NCI-H1092 (cell line): Measurements from ENCODE around the gene XRCC4.

Source experiments
- DNase-seq: peaks from one replicate; lab custom pipeline; 2025; lab: John Stamatoyannopoulos, UW

XRCC4 gene

DNA sequence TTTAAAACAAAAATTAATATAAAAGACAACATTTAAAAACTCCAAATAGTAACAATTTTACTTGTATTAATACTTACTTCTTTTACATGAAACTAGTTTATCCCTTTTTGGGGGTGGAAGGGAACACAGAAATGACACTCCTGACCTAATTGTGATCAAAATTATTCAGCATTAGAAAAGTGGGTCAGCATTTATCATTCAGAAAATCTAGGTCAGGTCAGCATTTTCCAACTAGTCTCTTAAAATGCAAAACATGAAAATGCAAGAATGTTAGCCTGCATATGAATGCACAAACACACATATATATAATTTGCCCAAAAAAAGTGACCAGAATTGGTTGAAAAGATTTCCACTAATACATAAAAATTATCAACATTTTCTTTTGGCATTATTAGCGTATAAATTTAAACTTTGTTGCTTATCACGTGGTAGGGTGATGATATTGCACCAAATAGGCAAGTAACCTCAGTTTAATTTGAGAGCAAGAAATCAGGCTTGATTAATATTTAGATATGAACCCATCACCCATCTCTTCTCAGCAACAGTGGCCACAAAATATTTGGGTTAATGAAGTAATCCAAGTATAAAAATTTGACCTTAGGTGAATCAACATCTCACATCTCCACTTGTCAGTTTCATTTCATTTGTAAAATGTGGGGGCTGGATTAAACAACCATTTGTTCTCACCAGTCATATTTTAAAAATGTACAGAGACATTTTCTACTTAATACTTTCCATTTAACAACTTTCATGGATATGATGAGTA is 5.9 kb upstream of the XRCC4 start:
- DNase-seq = no peak

- DNase-seq = no peak
Measured at GRCh38 chr5:83072966-83073365, 4.4 kb upstream of the XRCC4 start.

DNA sequence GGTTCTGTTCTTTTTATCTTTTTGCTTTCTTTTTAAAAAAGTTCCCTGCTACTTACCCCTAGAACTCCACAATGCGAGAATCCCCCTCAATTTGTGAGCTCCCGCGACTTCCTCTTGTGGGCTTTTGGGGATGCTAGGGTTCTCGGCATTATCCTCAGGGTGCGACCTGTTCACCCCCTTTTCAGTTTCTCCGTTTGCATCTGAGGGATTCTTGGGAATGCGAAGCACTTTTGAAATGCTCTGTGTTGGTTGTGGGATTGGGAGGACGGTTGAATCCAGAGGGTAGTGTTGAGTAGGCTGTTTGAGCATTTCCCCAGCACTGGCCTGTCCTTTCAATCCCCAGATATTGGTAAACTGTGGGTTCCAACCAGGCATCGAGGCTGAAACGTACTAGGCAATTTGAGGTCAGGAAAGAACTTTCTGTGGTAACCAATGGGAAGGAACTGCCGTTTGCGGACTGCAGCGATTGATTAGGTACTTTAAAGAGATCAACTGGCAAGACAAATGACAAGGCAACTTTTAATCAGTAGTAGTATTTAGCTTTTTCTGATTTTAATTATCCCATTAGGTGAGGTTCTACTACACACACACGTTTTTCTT is 415 bp downstream of the XRCC4 start:
- no peak for DNase-seq

DNA sequence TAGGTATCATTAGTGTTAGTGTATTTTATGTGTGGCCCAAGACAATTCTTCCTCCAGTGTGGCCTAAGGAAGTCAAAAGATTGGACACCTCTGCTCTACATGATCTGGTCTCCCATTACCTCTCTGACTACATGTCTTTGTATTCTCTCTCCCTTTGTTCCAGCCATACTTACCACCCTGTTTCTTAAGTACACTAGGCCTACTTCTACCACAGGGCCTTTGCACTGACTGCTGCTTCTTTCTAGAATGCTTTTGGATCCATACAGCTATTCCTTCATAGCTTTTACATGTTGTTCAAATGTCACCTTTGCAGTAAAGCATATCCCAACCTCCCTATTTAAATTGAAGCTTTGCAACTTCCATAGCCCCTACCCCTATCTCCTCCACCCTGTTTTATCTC is 5.4 kb downstream of the XRCC4 start:
- no peak for DNase-seq

DNA sequence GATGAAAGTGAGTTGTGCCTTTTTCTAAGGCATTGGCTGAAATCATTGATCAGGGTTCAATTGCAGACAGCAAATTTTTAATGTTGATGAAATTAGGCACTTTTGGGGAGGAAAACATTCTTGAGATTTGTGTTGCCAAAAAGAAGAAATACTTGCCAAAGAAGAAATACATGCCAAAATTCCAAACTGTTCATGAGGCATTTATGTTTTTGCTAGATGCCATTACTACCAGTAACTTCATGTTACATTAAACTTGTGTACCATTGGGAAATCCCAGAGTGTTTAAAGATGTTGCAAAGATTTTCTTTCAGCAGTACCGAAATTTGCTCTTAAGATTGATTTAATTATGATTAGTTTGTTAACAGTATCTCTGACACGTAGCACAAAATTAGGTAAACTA is 7.0 kb downstream of the XRCC4 start:
- no peak for DNase-seq

DNA sequence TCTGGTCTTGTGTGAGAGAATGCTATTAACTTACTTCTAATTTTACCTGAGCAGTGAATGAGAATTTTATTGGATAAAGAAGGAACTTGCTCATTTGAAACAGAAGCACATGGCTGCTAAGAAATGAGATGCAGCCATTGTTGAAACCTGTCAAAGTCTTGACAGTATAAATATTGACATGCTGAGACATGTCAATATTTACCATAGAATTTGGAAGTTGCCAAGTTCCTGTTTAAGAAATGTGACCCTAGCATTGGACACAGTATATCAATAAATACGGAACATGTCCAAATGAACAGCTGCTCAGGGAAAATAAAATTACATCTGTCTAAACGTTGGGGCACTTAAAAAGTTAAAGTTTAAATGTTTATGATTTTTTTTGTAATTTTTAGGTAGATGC is 7.8 kb downstream of the XRCC4 start:
- no peak for DNase-seq

DNA sequence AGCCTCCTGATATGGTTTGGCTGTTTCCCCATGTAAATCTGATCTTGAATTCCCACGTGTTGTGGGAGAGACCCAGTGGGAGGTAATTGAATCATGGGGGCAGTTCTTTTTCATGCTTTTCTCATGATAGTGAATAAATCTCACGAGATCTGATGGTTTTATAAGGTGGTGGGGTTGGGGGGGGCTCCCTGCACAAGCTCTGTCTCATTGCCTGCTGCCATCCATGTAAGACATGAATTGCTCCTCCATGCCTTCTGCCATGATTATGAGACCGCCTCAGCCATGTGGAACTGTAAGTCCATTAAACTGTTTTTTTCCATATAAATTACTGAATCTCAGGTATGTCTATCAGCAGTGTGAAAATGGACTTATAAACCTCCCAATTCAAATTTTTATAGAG is 12.8 kb downstream of the XRCC4 start:
- no peak for DNase-seq

DNA sequence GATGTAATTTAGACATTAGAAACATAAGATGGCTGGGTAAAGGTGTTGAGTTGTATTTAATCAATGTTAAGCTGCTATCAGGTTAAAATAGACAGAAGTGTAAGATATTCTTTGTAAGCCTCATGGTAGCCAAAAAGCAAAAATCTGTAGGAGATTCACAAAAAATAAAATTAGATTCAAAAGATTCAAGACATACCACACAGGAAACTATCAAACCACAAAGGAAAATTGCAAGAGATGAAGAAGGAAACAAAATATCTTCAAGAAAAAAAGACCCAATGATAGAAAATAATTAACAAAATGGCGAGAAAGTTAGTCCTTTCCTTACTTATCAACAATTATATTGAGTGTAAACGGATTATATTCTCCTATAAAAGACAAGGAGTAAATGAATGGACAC is 15.3 kb downstream of the XRCC4 start:
- DNase-seq = no peak

DNA sequence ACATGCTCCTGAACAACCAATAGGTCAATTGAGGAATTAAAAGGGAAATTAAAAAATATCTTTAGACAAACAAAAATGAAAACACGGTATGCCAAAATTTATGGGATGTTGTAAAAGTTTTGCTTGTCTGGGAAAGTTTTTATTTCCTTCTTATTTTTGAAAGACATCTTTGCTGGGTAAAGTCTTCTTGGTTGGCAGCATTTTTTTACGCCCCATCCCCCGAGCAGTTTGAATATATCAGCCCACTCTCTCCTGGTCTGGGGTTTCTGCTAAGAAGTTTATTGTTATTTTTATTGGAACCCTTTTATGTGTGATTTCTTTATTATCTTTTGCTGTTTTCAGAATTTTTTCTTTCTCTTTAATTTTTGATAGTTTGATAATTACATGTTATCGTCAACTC is 16.3 kb downstream of the XRCC4 start:
- no peak for DNase-seq

- DNase-seq = no peak
Measured at GRCh38 chr5:83095163-83095956, 18.0 kb downstream of the XRCC4 start.

DNA sequence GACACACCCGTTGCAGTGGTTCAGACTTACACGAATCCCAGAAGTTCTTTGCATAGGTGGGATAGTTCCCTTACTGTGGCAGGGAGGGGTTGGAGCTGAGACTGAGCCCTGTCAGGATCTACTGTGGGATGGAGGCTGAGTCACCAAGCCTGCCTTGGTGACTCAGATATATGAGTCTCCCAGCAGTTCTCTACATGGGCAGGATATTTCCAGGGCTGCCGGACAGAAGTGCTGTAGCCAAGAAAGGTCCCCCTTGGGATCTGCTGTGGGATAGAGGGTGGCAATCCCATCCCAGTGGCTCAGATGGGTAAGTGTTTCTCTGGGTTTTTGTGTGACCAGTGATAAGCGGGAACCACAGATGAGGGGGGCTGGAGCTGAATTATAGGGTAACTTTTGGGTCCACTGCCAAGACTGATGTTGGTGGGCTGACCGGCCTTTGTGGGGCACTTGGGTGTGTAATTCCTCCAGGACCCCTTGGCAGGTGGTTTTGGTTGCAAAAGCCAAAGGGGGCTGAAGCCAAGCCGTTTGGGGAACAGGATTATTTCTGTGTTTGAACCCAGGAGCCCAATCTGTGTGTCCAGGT is 18.7 kb downstream of the XRCC4 start:
- DNase-seq = no peak

DNA sequence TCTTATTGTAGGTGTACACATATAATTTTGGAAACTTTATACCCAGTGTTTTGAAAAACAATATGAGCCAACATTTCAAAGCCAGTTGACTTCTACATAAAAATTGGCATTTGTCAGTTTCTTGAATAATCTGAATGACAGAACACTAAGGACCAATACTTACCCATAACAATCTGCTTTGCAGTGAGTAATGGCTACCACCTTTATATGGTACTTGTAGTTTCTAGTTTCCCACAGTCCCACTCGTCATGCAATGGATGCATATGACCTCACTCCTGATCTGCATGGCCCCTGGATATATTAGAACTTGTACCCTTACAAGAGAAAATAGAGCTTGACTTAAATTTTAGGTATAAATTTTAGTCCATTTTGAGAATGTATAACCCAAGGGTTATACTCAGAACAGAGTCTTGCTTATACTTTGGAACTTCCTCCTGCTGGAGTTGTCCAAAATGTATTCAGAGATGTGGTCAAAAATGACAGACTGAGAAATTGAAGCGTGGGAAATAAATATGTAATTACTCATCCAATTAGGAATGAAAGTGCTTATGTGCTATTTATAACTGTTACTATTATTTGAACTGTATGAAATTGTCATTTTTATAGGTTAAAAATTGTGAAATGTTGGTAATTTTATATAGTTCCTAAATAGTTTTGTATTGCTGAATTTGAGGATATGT is 19.5 kb downstream of the XRCC4 start:
- no peak for DNase-seq

- no peak for DNase-seq
Measured at GRCh38 chr5:83097689-83098231, 20.4 kb downstream of the XRCC4 start.

GRCh38 chr5:83099001-83099400 is 21.7 kb downstream of the XRCC4 start:
- DNase-seq = no peak

GRCh38 chr5:83099445-83099844 is 22.1 kb downstream of the XRCC4 start:
- no peak for DNase-seq

DNA sequence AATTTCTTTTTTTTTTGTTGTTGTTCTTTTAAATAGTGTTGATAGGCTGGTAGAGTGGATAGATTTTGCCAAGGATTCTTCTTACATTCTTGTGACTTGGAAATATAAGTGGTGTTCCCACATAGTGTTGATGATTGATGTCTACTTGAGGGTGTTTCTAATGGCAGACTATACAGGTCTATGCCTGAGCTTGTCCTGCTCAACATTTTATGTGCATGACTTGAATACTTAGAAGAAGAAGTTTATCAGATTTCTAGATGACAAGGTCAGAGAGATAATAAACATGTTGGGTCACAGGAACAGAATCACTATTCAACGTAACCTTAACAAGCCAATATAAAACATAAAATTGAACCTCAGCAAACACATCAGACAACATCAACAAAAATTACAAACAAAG is 24.2 kb downstream of the XRCC4 start:
- DNase-seq = no peak

DNA sequence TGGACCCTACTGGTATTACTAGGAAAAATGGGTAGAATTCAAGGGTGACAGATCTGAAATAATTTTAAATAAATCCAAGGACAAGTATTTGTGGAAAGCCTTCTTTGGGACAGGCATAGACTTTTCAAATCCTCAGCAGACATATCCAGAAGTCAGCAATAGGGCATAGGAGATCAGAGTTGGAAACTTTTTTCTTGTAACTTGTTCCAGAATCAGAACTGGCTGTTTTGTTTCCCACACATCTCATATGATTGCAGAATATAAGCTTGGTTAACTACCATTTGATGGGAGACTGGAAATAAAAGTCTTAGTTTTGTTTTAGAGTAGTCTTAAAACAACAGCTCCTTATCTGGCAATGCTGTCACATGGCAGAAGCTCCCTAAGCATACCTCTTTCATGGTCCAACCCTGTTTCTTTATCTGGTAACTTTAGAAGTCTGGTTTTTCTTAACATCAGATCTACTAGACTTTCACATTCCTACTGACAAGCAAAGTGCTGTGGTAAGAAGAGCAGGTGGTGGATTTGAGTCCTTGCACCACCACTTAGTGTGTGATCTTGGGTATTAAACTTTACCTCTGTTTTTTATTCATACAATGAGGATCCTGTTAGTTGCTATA is 25.1 kb downstream of the XRCC4 start:
- no peak for DNase-seq

DNA sequence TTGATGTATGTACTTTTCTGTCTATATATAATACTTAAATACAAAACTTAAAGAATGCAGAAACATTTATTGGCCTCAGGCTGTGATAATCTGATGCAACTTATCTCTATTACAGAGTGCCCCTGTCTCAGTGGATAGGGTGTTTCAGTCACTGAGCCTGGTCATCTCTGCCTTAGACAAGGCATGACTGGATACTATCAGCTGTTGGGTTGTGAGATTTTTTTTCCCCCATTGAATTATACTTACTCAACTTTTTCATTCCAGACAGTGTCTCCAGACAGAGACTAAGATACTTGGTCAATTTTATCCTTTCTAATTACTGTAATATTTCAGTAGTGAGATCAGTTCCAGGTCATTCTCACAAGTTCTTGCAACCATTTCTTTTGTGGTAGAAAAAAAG is 26.7 kb downstream of the XRCC4 start:
- no peak for DNase-seq

- DNase-seq = no peak
Measured at GRCh38 chr5:83107692-83108420, 30.5 kb downstream of the XRCC4 start.

DNA sequence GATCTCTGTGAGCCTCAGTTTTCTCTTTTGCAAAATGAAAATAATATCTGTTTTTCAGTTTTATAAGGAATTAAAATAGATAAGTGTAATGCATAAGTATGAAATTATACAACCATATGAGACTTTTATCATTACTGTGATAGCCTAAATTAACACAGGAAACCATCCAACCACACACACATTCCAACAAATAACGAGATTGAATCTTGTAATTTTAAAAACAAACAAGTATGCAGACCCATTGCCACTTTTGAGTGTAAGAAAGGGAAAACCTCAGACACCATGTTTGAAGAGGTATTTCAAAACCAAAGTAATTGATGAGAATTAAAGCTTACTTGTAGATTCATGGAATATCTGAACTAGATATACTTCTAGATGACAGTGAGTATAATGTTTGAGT is 32.0 kb downstream of the XRCC4 start:
- DNase-seq = no peak

- DNase-seq = no peak
Measured at GRCh38 chr5:83115816-83116215, 38.5 kb downstream of the XRCC4 start.
